ENCODE data around the gene UCHL1. TPM values are rescaled to one million over a fixed set of nuclear protein-coding genes. Genes with fewer than 3 reads are reported as not detected.

The UCHL1 gene
- total and polyA plus RNA-seq, 2 experiments from 2014 or later, result 111 to 158 TPM

DNA sequence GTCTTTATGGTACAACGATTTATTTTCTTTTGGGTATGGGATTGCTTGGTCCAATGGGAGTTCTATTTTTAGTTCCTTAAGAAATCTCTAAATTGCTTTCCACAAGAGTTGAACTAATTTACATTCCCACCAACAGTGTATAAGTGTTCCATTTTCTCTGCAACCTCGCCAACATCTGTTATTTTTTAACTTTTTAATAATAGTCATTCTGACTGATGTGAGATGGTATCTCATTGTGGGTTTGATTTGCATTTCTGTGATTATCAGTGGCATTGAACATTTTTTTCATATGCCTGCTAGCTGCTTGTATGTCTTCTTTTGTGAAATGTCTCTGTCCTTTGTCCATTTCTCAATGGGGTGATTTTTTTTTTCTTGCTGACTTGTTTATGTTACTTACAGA lies 42.8 kb downstream of the UCHL1 start:
- Histone ChIP-seq H3K9me3 (ENCODE audit: low read depth) (no peaks in the 10 kb centered on the region), H3K79me2 (no peaks in the 10 kb centered on the region), H3K27ac (no peak overlapping the region), H4K20me1 (ENCODE audit: insufficient read depth, poor library complexity, severe bottlenecking) (no peaks in the 10 kb centered on the region), H3K4me2 (no peak overlapping the region), H2AFZ (no peak overlapping the region), H3K9me2 (replicated peaks; ENCODE audit: insufficient read depth) (no peaks in the 10 kb centered on the region), H3K4me3 (no peak overlapping the region), H3K36me3 (replicated peaks; ENCODE audit: insufficient read depth, low read depth) (no peaks in the 10 kb centered on the region), H3K4me1 (ENCODE audit: insufficient read depth) (no peaks in the 10 kb centered on the region), H3K27me3 (no peaks in the 10 kb centered on the region)
- WGBS (ENCODE audit: low lambda C conversion rate, missing lambda C conversion rate), result 82% methylated on average over 2 of the region's 2 CpGs
- DNase-seq (ENCODE audit: low spot score), result no peak
- no peak for TF ChIP-seq EZH2phosphoT487 (IDR thresholded peaks at IDR 0.05; ENCODE audit: low read depth, severe bottlenecking, unreplicated experiment)
- TF ChIP-seq, protein P1, sequence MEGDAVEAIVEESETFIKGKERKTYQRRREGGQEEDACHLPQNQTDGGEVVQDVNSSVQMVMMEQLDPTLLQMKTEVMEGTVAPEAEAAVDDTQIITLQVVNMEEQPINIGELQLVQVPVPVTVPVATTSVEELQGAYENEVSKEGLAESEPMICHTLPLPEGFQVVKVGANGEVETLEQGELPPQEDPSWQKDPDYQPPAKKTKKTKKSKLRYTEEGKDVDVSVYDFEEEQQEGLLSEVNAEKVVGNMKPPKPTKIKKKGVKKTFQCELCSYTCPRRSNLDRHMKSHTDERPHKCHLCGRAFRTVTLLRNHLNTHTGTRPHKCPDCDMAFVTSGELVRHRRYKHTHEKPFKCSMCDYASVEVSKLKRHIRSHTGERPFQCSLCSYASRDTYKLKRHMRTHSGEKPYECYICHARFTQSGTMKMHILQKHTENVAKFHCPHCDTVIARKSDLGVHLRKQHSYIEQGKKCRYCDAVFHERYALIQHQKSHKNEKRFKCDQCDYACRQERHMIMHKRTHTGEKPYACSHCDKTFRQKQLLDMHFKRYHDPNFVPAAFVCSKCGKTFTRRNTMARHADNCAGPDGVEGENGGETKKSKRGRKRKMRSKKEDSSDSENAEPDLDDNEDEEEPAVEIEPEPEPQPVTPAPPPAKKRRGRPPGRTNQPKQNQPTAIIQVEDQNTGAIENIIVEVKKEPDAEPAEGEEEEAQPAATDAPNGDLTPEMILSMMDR (IDR thresholded peaks at IDR 0.05; ENCODE audit: poor library complexity), result no peak
- no peak for TF ChIP-seq EZH2 (IDR thresholded peaks at IDR 0.05; ENCODE audit: borderline replicate concordance)

DNA sequence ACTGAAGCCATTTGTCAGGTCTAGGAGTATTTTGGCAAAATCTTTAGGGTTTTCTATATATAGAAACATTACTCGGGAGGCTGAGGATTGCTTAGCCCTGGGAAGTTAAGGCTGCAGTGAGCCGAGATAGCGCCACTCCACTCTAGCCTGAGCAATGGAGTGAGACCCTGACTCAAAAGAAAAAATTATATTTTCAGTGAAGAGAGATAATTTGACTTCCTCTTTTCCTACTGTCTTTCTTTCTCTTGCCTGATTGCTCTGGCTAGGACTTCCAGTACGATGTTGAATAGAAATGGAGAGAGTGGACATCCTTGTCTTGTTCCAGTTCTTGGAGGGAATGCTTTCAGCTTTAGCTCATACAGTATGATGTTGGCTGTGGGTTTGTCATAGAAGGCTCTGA lies 44.4 kb downstream of the UCHL1 start:
- WGBS (ENCODE audit: low lambda C conversion rate, missing lambda C conversion rate), result 92% methylated on average over 4 of the region's 4 CpGs

DNA sequence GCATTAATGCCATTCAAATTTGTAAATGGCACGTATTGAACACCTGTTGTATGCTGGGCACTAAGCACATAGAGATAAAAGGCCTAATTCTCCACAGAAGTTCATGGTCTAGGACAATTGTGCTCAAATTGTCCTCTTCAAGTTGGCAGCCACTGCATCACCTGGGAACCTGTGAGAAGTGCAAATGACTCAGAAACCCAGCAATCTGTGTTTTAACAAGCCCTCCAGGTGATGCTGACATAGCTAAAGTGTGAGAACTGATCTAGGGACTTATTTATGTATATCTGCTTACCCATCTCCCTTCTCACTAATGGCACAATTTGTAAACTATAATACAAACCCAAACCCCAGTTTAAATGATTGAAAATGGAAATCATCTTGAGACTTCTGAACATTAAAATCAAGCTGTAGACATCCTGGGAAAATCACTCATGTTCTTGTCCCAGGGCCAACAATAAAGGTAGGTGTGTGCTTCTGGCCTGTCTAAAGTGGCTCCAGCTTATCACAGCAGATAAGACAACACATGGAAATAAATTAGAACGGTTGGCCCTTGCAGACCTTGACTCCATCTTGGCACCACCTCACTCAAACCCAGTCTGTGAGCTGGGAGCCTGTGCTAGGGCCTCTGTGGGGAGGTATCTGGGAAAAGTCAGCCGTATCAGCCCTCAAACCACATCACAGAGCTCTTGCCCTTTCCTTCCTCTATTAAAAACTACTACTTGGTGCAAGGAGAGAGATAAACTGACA lies 46.8 kb downstream of the UCHL1 start:
- no peaks in the 10 kb centered on the region for H3K27me3 ChIP-seq
- no peak for DNase-seq (ENCODE audit: low spot score)
- H3K79me2 ChIP-seq, result no peaks in the 10 kb centered on the region
- TF ChIP-seq, protein P1 (IDR thresholded peaks at IDR 0.05; ENCODE audit: poor library complexity), result no peak
- TF ChIP-seq EZH2 (IDR thresholded peaks at IDR 0.05; ENCODE audit: borderline replicate concordance) (no peak), EZH2phosphoT487 (IDR thresholded peaks at IDR 0.05; ENCODE audit: low read depth, severe bottlenecking, unreplicated experiment) (no peak)
- no peaks in the 10 kb centered on the region for H3K4me1 ChIP-seq (ENCODE audit: insufficient read depth)
- no peaks in the 10 kb centered on the region for H3K9me2 ChIP-seq (replicated peaks; ENCODE audit: insufficient read depth)
- no peaks in the 10 kb centered on the region for H3K9me3 ChIP-seq (ENCODE audit: low read depth)
- H3K36me3 ChIP-seq (replicated peaks; ENCODE audit: insufficient read depth, low read depth), result no peaks in the 10 kb centered on the region
- no peaks in the 10 kb centered on the region for H4K20me1 ChIP-seq (ENCODE audit: insufficient read depth, poor library complexity, severe bottlenecking)
- 67% methylated on average over 3 of the region's 3 CpGs for WGBS (ENCODE audit: low lambda C conversion rate, missing lambda C conversion rate)
- no peak overlapping the region for H3K27ac ChIP-seq
- H3K4me3 ChIP-seq, result no peak overlapping the region
- no peak overlapping the region for H2AFZ ChIP-seq
- H3K4me2 ChIP-seq, result no peak overlapping the region

More for the DNA sequence above, 44.4 kb downstream of the UCHL1 start:
- no peak overlapping the region for H3K27ac ChIP-seq
- no peaks in the 10 kb centered on the region for H4K20me1 ChIP-seq (ENCODE audit: insufficient read depth, poor library complexity, severe bottlenecking)
- H3K4me1 ChIP-seq (ENCODE audit: insufficient read depth), result no peaks in the 10 kb centered on the region
- no peak overlapping the region for H2AFZ ChIP-seq
- H3K36me3 ChIP-seq (replicated peaks; ENCODE audit: insufficient read depth, low read depth), result no peaks in the 10 kb centered on the region
- no peaks in the 10 kb centered on the region for H3K79me2 ChIP-seq
- no peak for DNase-seq (ENCODE audit: low spot score)
- H3K9me2 ChIP-seq (replicated peaks; ENCODE audit: insufficient read depth), result no peaks in the 10 kb centered on the region
- H3K9me3 ChIP-seq (ENCODE audit: low read depth), result no peaks in the 10 kb centered on the region
- no peak overlapping the region for H3K4me2 ChIP-seq
- no peak for TF ChIP-seq EZH2phosphoT487 (IDR thresholded peaks at IDR 0.05; ENCODE audit: low read depth, severe bottlenecking, unreplicated experiment)
- no peak for TF ChIP-seq EZH2 (IDR thresholded peaks at IDR 0.05; ENCODE audit: borderline replicate concordance)
- TF ChIP-seq, protein P1 (IDR thresholded peaks at IDR 0.05; ENCODE audit: poor library complexity), result no peak
- no peaks in the 10 kb centered on the region for H3K27me3 ChIP-seq
- H3K4me3 ChIP-seq, result no peak overlapping the region

All from hepatocyte (in vitro differentiated cells).